ENCODE data around the gene CEP41.

Gene CEP41, protein sequence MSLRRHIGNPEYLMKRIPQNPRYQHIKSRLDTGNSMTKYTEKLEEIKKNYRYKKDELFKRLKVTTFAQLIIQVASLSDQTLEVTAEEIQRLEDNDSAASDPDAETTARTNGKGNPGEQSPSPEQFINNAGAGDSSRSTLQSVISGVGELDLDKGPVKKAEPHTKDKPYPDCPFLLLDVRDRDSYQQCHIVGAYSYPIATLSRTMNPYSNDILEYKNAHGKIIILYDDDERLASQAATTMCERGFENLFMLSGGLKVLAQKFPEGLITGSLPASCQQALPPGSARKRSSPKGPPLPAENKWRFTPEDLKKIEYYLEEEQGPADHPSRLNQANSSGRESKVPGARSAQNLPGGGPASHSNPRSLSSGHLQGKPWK

DNA sequence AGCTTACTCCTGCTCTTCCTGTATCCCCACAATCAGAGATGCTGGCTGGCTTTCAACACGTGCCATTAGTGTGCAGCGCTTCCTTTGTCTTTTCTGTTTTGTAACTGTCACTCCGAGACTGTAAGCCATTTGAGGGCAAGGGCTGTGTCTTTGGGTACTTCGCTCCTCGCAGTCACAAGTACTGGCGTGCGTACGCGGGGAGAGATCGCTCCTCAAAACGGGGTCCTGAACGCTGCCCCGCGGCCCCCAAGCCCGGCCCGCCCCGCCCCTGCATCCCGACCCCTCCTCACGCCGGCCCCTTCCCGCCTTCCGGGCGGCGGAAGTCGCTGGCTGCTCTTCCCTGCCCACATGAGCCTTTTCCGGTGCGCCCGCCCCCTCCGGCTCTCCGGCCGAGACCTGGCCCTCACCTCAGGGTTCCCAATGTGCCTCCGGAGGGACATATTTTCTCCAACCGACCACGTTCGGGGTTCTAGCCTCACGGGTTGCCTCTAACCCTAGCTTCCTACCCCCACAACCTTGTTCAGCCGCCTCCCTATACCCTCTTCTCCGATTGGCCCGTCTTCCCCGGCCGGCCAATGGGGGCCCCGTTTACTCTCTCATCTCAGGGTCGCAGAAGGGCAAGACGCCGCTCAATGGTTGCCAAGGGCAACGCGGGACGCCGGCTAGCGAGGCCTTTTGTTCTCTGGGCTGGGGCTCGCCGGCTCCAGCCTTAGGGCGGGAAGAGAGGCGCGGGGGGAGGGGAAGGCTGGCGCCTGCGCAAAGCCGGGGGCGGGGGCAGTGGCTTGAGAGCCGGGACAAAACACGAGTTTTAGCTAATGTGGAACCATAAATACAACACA is at the start of gene CEP41:
Gene CEP41, minus strand, starts transcription at position 490 of the 839 bp plus-strand sequence. Its CDS starts 50 bp downstream, at position 440.
- peak; percentile 99 for DNase-seq

DNA sequence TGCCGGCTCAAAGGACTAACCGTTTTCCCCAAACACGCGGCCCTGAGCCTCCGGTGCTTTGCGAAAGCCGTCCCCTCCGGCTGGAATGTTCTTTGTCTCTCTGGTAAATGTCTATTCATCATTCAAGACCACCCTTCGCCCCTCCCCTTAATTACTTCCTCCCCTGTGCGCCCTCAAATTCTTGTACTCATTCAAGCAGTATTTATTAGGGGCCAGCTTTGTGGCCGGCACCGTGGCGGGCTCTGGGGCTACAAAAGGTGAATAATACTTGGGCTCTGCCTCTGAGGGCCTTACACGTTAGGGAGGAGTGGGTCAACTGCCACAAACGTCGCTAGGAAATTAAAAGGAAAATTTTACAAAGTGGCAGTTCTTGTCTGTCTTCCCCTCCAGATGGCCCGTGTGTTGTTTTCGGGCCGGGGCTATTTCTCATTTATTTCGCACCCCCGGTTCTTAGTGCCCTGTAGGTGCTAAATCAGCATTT is 49.5 kb upstream of the CEP41 start:
- no peak for DNase-seq

DNA sequence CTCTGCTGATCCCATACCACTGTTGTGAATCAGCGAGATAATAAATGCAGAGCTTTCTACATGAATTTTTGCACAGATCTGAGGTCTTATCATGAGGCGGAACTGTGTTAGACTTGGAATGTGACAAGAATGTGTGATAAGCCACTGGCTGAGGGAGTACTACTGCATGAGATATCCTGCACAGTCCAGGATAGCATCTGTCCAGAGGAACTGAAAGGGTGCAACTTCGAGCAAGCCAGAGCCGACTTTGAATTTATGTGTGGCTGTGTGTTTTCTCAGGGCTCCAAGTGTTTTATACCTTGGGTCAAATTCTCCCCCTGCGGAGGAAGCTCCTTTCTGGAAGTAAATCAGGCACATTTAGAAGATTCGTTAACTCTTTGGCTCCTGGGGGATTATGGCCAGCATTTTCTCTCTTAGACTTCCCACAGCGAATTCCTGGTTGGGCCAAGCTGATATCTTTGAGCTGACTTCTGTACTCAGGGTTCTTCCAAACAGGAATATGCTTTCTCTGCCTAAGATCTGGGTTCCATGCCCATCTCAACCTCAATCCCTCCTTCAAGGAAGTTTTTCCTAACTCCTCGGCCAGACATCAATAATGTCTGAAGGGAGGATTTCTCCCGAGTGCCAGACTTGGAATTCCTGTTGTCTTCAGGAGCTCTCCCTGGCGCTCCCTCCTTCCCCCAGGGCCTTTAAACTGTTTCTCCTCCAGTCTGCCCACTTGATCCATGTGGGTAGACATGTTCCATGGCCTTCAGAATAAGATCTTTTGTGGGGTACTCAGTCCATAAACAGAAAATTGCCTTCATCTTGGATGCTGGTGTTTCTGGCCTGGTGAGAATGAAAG is 48.5 kb upstream of the CEP41 start:
- no peak for DNase-seq

DNA sequence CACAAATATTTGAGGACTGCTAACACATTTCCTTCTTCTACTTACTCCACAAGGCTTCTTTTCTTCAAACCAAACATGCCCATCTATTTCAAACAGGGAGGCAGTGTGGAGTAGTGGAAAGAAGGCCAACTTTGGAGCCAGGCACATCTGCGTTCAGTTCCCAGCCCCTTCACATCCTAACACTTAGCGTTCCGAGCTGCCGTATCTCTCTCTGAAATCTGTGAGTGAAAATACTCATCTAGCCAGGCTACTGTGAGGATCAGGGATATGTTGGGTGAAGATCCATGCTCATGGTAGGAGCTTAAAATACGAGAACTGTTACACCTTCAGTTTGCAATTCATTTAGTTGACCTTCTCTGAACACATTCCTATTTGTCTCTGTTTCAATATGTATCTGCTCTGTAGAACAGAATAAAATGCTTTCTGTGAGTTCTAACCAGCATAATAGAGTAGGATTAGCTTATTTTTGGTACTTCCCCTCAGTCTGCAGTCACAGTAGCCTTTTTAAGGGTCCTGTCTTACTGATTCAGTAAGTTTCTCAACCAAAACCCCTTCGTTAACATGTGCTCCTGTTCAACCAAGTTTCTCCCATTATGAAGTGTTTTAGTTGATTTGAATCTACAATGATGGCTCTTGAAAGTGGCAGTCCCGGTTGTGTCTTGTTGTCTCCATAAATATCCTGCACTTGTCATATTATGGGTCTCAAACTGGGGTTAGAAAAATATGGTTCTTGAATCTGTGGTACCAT is 47.8 kb upstream of the CEP41 start:
- DNase-seq, result no peak

DNA sequence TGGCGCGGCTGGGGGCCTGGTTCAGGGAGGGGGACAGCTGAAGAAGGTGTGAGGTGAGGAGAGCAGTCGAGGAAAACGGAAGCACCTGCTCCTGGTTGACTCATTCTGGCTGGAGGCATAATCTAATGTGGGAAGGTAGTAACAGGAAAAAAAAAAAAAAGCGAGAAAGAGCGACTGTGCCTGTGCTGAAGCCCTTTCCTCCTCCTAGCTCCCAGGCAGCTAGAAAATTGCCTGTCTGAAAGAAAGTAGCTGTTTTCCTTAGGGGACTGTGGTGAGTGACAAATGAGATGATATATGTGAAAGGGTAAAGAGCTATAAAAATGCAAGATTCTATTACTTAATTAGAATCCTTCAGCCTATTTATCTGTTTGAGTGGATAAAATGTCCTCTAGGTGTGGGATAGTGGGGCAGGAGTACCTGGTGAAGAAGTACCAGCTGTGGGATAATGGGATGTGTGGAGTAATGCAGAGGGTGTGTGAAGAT is 46.2 kb upstream of the CEP41 start:
- DNase-seq, result peak; percentile 55

DNA sequence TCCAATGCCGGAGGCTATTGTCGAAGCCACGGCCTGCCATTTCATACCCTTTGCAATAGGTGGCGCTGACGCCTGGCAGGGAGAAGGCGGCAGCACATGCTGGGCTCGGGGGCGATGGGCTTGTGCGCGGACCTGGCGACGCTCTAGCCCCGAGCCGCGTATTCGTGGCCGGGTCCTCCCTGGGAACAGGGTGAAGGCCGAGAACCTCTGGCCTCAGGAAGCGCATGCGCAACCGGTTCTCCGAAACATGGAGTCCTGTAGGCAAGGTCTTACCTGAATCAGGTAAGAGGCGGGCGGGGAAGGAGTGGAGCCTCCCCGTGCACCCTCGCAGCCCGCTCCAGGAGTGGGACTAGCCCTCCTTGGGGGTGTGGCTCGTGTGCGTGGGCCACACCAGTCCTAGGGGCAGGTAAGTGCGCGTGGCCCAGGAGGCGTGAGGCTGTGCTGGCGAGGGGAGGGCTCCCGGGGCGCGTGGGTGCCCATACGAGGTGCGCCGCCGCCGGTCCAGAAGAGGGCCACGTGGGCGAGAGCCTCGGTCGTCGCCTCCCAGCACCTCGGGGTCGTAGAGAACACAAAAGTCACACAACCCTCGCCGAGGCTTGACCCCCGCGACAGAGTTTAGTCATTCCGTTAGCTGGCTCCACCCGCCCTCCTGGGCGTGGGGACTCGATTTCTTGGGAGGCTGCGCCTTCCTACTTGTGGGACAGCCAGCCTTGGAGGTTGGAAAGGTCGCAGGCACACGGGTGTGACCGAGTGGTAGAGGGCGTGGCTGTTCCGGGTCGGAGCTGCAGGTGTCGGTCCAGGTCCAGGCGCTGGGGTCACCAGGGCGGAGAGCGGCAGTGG is 45.5 kb upstream of the CEP41 start:
- DNase-seq, result peak; percentile 86

DNA sequence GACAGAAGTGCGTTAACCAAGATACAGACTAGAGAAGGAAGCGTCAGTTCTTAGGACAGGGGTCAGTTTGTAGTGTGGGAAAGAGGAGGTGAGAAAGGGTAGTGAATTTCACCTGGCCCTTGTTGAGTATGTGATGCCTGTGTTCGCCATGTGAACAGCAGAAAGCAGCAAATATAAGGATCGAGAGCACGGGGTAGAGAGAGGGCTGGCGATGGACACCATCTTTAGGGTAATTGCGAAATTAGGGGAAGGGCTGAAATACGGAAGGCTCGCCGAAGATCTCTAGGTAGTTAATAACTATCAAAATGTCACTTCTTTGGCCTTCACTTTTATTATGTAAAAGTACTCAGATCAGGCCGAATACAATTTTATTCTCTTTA is 44.9 kb upstream of the CEP41 start:
- DNase-seq, result no peak

DNA sequence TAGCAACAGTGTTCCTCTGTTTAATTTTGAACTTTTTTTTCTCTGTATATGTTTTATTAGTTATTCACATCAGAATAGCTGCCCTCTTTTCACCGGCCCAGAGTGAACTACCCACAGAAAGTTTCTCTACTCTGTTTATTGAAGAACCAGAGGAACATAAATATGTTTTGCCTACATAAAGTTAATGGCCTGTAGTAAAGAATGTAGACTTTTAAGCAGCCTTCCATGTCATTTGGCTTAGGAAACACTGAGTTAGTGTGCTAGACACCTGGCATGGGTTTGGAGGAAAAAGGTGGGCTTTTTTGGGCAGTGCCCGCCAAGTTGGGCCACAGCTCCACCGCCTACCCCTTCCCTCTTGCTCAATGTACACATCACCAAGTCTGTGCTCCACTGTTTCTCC is 42.2 kb upstream of the CEP41 start:
- DNase-seq, result no peak

DNA sequence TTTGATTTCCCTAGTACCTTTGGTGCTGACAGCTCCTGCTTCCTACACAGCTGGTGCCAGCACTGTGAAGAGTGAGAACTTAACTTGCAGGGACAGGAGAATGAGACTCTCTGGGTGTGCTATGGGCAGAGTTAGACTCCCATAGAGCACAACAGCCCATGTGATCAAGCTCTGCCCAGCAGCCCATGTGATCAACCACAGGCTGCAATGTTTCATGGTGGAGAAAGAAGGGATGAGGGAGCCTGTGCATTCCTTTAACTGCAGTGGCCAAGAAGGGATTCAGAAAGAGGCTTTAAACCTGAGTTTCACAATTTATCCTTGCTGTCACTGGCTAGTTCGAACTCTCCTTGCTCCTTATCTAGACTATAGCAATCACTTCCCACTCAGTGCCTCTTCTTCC is 41.1 kb upstream of the CEP41 start:
- no peak for DNase-seq

DNA sequence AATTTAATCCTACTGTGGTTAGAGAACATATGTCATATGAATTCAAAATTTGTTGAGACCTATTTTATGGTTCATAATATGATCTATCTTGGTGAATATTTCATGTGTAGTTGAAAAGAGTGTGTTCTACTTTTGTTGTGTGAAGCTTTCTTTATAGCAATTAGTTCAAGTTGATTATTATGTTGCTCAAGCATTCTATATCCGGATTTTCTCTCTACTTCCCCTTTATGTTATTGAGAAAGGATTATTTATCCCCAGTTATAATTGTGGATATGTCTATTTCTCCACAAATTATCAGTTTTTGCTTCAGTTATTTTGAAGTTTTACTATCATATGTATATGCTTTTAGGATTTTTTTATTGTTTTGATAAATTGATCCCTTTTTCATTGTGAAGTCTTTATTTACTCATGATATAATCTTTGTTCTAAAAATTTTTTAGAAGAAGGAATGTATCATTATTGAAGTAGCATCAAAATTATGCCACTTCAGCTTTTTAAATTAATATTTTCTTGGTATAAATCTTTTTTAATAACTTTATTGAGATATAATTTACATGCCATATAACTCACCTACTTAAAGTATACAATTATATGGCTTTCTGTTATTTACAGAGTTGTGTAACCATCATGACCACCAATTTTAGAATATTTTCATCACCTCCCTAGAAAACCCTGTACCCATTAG is 39.0 kb upstream of the CEP41 start:
- DNase-seq, result no peak

DNA sequence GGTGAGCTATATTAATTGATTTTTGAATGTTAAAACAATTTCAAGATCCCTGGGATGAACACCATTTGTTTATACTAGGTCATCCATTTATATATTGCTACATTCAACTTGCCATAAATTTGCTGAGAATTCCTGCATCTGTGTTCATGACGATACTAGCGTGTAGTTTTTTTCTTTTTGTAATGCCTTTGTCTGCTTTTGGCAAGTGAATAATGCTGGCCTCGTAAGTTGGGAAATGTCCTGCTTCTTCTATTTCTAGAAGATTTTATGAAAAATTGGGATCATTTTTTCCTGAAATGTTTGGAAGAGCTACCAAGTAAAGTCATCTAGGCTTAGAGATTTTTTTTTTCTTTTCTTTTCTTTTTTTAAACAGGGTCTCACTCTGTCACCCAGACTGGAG is 38.2 kb upstream of the CEP41 start:
- no peak for DNase-seq

DNA sequence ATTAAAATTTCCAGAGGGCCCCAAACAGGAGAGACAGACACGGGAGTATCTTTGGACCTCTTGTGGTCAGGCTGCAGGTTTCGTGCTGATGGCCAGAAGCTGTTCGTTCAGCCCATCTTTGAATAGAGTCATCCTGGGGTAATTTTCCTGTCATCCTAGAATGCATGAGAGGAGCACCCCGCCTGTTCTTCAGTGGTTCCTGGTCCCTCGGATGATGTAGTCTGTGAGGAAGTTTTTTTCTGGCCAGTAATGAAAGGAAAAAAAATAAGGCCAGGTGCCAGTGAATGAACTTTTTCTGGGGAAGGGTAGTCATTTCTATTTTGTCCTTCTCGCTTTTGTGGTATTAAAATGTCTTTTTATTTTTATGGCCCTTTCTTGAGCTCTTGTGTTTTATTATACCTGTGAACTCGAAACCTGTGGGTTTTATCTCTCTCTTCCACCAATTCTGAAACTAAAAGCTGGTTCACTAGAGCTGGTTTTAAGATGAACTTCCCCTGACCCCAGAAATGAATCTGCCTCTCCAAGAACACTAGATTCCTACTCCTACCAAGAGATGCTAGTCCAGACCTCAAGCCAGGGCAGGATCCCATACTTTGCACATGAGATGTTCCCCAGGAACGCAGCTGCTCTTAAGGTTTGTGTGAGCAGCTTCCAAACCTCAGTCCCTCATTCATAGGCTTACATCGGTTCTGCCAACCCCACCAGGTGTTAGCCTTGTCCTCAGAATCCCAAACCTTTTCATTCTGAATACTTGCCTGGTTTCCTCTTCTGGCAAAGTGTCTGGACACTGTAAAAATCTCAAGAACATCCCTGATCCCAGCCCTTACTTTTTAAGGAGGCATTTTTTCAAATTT is 35.7 kb upstream of the CEP41 start:
- DNase-seq, result no peak

DNA sequence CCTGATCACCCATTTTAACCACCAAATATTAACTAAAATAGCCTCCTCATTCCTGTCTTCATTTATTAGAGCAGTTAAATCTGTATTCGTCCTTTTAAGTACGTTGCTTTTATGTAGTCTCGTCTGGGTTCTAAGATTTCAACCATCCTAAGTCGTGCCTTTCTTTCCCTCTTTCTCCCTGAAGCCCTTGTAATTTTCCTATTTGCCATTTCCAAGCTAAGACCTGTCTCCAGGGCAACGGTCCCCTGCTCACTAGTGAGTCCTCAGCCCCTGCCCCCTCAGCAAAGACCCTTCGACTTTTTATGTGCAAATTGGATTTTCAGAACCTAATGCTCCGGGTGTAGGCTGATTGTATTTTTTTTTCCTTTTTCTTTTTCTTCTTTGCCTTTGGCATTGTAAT is 35.0 kb upstream of the CEP41 start:
- no peak for DNase-seq

DNA sequence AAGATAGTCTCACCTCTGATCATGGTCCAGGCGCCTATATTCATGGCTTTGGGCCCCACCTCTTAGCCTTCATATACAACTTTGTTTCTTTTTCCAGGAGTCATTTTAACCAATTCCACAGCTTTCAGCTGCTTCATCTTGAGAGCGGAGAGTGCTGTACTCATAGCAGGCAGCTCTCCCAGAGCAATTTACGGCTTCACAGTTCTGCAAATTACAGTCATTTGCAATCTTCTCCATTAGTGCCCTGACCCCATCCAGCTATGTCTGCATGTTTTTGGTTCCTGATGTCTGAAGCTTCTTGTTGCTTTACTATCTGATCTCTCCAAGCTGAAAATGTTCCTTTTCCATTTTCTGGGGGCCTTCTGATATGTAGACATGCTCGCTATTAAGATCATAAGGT is 33.1 kb upstream of the CEP41 start:
- no peak for DNase-seq

DNA sequence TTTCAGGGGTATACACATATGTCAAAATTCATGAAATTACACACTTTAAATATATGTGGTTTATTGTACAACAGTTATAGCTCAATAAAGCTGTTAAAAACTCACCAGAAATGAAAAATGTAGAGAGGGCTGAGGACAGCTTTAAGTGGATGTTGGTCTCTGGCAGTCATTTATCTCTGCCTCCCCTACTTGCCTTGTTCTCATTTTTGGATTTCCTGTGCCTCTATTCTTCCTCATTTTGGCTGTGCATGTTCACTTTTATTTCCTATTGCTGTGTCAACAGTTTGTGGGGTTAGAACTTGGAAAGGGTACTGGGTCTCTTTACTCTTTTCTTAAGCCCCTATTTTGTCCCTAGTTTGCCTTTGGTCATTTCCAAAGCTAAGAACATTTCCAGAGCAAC is 32.5 kb upstream of the CEP41 start:
- no peak for DNase-seq

DNA sequence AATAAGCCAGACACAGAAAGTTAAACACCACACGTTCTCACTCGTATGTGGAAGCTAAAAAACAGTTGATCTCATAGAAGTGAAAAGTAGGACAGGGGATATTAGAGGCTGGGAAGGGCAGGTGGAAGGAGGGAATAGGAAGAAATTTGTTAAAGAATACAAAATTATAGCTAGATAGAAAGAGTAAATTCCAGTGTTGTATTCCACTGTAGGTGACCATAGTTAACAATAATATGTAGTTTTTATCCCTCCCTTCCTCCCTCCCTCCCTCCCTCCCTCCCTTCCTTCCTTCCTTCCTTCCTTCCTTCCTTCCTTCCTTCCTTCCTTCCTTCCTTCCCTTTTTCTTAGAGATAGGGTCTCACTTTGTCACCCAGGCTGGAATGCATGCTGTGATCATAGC is 31.2 kb upstream of the CEP41 start:
- no peak for DNase-seq

DNA sequence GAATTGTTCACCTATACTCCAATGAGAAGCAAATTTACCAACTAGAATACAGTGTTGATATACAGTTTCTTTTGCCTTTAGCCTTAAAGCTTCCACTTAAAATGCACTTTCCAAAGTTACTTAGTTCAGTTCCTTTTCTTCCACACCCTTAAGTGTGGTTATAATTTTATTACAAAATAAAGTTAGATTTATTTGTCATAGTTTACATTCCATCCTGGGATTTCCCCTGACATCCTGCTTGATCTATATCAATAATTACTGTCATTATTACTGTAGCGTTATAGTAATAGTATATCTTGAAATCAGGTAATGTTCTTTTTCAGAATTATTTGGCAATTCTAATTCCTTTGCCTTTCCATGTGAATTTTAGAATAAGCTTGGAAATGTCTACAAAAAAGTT is 27.8 kb upstream of the CEP41 start:
- DNase-seq, result no peak

DNA sequence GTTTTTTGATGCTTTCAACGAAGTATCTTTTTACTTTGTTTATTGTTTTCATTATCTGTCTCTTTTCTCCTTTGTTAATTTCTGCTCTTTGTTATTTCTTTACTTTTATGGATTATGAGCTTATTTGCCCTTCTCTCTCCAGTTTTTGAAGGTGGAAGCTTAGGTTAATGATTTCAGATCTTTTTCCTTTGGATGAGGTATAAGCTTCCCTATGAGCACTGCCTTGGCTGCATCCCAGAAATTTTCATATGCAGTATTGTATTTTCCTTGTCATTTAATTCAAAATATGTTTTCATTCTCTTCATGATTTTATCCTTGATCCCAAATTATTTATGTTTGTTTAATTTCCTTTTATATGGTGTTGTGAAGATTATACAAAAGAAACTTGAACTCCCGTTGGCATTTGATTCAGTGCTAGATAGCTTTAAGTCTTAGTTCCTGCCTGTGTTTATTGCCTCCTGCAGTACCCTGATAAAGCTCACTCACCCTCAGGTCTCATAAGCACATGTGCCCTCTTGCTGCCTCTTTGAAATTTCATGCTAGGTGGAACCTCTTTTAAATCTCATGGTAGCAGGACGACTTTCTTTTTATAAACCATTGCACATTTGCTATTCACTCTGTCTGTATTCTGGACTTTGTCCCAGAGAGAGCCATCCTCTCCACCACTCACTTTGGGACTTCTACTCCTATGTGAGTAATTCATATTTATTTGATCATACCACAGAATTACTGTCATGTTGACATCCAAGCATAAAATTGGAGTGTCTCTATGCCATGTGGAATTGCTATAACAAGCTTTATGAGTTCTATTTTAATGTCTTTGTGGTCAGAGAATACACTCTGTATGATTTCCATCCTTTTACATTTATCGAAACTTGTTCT is 23.0 kb upstream of the CEP41 start:
- no peak for DNase-seq

DNA sequence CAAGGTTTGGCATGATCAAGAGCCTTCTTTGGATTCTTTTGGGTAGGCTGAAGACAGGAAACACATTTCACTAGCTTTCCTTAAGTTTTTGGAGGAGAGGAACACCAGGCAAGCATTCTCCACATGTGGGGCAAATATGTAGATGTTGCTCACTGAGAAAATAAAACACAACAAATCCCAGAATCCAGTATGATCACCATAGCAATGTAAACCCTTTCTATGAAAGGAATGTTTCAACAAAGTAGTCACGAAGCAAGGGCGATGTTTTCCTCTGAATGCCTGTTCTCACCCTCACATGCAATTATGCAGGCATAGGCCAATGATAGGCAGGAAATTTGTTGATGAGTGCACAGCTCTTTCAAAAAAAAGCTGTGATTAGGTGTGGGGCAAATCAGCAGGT is 20.5 kb upstream of the CEP41 start:
- no peak for DNase-seq

Data from NCI-H2029 treated with DMSO at 0.1 percent for 48 hours (cell line).